ENCODE measurements around the gene SEMA4A.
"Not testable (repeated sequence)": the region's sequence is repeated elsewhere in the genome, so short reads cannot be mapped to it uniquely, and the experiment has no call there.

SEMA4A gene

DNA sequence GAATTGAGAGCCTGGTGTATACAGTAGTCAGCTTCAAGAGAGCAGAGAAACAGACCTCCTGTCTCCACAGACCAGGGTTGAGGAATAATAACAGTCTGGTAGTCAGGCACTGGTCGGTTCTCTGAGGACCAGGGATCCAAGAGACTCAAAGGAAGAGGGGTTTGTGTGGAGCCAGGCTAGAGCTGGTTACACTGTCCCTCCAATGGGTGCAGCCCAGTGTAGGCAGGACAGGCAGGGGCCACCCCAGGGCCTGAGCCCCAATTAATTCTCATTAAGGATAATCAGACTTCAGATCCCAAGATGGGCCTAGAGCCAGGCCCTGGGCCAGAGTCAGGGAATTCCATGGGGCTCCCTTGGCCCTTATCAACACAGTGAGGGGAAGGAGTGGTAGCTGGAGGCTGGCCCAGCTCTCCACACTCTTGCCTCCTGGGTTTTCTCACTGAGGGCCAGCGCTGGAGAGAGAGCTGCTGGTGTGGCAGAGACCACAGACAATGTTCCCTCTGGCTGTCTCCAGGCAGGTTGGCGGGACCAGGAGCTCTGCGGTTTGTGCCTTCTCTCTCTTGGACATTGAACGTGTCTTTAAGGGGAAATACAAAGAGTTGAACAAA lies 9.1 kb downstream of the SEMA4A start:
- no peak for TF ChIP-seq JUND (IDR thresholded peaks at IDR 0.05; ENCODE audit: low read depth)
- in situ Hi-C loops (cut with HindIII; ENCODE audit: low pct_unique_long_range_greater_than_20kb, low sequenced_read_pairs): no loop called here
- no peak for DNase-seq (ENCODE audit: low read depth in 1 of 2, low spot score in 1 of 2)

GRCh38 chr1:156163712-156164111 lies 10.3 kb downstream of the SEMA4A start:
- DNase-seq (ENCODE audit: low read depth in 1 of 2, low spot score in 1 of 2): no peak
- in situ Hi-C loops (cut with HindIII; ENCODE audit: low pct_unique_long_range_greater_than_20kb, low sequenced_read_pairs): no loop called here
- no peak for TF ChIP-seq JUND (IDR thresholded peaks at IDR 0.05; ENCODE audit: low read depth)

- in situ Hi-C loops (cut with HindIII; ENCODE audit: low pct_unique_long_range_greater_than_20kb, low sequenced_read_pairs): no loop called here
- no peak for DNase-seq (ENCODE audit: low read depth in 1 of 2, low spot score in 1 of 2)
- TF ChIP-seq JUND (IDR thresholded peaks at IDR 0.05; ENCODE audit: low read depth): no peak
Observed at GRCh38 chr1:156164125-156164831, 10.9 kb downstream of the SEMA4A start.

DNA sequence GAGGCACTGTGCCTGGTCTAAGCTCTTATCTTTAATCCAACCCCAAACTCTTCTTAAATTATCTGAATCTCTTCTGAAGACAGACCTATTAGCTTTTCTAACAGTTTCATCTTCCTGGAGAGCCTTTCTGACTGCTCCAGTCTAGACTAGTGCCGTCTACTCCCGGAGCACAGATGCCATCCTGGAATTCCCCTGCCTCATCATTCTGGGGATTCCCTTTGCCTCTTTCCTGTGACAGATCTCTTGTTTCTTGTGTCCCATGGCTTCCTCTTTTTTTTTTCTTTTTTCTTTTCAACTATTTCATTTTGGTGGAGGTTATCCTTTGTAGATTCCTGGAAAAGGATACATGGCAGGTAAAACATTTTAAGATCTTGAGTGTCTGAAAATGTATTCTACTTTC lies 11.7 kb downstream of the SEMA4A start:
- in situ Hi-C loops (cut with HindIII; ENCODE audit: low pct_unique_long_range_greater_than_20kb, low sequenced_read_pairs): no loop called here
- no peak for TF ChIP-seq JUND (IDR thresholded peaks at IDR 0.05; ENCODE audit: low read depth)
- DNase-seq (ENCODE audit: low read depth in 1 of 2, low spot score in 1 of 2): no peak

DNA sequence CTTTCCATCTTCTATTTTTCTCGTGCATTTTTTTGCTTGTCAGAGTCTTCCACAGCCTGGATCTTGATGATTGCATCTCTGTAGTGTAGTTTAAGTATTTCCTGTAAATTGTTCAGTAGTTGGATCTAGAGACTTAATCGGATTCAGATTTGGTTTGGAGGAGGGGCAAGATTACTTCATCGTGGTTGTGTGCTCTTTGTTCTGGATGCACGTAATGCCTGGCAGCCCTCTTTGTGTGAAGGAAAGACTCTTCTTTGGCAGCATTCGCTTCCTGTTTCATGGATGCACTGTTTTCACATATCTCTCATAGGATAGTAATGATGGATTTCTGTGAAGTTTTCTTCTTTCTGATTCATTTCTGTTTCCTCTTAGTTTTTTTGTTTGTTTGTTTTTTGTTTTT lies 14.2 kb downstream of the SEMA4A start:
- DNase-seq (ENCODE audit: low read depth in 1 of 2, low spot score in 1 of 2): no peak
- TF ChIP-seq JUND (IDR thresholded peaks at IDR 0.05; ENCODE audit: low read depth): no peak
- in situ Hi-C loops (cut with HindIII; ENCODE audit: low pct_unique_long_range_greater_than_20kb, low sequenced_read_pairs): no loop called here

GRCh38 chr1:156172696-156173470 lies 19.5 kb downstream of the SEMA4A start:
- no peak for TF ChIP-seq JUND (IDR thresholded peaks at IDR 0.05; ENCODE audit: low read depth)
- no peak for DNase-seq (ENCODE audit: low read depth in 1 of 2, low spot score in 1 of 2)
- in situ Hi-C loops (cut with HindIII; ENCODE audit: low pct_unique_long_range_greater_than_20kb, low sequenced_read_pairs): no loop called here

DNA sequence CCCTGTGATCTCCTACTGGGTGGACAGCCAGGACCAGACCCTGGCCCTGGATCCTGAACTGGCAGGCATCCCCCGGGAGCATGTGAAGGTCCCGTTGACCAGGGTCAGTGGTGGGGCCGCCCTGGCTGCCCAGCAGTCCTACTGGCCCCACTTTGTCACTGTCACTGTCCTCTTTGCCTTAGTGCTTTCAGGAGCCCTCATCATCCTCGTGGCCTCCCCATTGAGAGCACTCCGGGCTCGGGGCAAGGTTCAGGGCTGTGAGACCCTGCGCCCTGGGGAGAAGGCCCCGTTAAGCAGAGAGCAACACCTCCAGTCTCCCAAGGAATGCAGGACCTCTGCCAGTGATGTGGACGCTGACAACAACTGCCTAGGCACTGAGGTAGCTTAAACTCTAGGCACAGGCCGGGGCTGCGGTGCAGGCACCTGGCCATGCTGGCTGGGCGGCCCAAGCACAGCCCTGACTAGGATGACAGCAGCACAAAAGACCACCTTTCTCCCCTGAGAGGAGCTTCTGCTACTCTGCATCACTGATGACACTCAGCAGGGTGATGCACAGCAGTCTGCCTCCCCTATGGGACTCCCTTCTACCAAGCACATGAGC lies 23.3 kb downstream of the SEMA4A start:
- in situ Hi-C loops (cut with HindIII; ENCODE audit: low pct_unique_long_range_greater_than_20kb, low sequenced_read_pairs): no loop called here
- TF ChIP-seq JUND (IDR thresholded peaks at IDR 0.05; ENCODE audit: low read depth): no peak
- no peak for DNase-seq (ENCODE audit: low read depth in 1 of 2, low spot score in 1 of 2)

DNA sequence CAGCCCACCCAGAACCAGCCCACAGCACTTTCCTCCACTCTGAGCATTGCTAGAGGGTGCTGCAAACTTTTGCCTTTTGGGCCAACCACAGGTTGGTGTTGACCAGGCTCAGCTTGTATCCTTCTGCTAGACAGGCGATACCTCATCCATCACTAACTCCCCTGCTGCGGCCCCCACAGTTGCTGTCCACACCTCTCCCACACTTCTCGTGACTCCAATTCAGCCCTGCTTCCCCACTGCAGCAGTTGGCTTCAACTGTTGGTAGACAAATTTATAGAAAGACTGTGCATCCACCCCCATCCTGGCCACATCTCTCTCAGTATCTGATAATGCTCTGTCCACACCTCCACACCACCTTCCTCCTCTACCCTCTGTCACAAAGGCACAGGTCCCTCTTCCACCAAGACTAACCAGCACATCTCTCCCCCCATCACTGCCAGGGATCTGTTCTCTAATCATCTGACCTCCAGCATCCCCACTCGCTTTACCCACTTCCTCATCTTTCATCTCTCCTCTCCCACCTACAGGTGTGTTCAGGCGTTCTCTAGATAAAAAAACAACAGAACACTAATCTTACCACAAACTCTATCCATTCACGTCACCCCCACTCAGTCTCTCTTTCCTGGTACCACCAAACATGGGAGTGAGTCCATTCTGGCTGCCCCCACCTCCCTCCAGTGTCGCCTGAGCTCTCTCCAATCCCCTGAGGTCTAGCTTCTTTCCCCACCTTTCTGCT lies 24.7 kb downstream of the SEMA4A start:
- DNase-seq (ENCODE audit: low read depth in 1 of 2, low spot score in 1 of 2): no peak
- TF ChIP-seq JUND (IDR thresholded peaks at IDR 0.05; ENCODE audit: low read depth): no peak
- in situ Hi-C loops (cut with HindIII; ENCODE audit: low pct_unique_long_range_greater_than_20kb, low sequenced_read_pairs): no loop called here

DNA sequence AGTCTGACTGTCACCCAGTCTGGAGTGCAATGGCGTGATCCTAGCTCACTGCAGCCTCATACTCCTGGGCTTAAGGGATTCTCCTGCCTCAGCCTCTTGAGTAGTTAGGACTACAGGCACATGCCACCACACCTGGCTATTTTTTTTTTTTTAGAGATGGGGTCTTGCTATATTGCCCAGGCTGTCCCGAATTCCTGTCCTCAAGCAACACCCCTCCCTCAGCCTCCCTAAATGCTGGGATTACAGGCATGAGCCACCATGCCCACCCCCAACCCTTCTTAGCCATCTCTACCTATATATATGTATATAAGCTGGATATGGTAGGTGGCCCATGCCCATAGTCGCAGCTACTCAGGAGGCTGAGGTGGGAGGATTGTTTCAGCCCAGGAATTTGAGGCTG lies 27.1 kb downstream of the SEMA4A start:
- in situ Hi-C loops (cut with HindIII; ENCODE audit: low pct_unique_long_range_greater_than_20kb, low sequenced_read_pairs): no loop called here
- TF ChIP-seq JUND (IDR thresholded peaks at IDR 0.05; ENCODE audit: low read depth): no peak
- DNase-seq (ENCODE audit: low read depth in 1 of 2, low spot score in 1 of 2): no peak

- in situ Hi-C loops (cut with HindIII; ENCODE audit: low pct_unique_long_range_greater_than_20kb, low sequenced_read_pairs); DNase-seq (ENCODE audit: low read depth in 1 of 2, low spot score in 1 of 2): not testable (repeated sequence)
Observed at GRCh38 chr1:156181391-156181924, 28.1 kb downstream of the SEMA4A start.

DNA sequence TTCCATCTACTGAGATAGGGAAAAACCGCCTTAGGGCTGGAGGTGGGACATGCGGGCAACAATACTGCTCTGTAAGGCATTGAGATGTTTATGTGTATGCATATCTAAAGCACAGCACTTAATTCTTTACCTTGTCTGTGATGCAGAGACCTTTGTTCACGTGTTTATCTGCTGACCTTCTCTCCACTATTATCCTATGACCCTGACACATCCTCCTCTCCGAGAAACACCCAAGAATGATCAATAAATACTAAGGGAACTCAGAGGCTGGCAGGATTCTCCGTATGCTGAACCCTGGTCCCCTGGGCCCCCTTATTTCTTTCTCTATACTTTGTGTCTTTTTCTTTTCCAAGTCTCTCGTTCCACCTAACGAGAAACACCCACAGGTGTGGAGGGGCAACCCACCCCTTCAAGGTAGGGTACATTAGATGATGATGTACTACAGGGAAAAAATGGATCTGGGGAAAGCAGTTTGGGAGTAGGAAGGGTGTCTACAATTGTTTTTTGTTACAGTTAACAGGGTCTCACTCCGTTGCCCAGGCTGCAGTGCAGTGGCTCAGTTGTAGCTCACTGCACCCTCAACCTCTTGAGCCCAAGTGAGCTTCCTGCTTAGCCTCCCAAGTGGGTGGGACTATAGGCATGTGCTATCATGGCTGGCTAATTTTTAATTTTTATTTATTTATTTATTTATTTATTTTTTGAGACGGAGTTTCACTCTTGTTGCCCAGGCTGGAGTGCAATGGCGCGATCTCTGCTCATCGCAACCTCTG lies 28.8 kb downstream of the SEMA4A start:
- in situ Hi-C loops (cut with HindIII; ENCODE audit: low pct_unique_long_range_greater_than_20kb, low sequenced_read_pairs); DNase-seq (ENCODE audit: low read depth in 1 of 2, low spot score in 1 of 2): not testable (repeated sequence)

DNA sequence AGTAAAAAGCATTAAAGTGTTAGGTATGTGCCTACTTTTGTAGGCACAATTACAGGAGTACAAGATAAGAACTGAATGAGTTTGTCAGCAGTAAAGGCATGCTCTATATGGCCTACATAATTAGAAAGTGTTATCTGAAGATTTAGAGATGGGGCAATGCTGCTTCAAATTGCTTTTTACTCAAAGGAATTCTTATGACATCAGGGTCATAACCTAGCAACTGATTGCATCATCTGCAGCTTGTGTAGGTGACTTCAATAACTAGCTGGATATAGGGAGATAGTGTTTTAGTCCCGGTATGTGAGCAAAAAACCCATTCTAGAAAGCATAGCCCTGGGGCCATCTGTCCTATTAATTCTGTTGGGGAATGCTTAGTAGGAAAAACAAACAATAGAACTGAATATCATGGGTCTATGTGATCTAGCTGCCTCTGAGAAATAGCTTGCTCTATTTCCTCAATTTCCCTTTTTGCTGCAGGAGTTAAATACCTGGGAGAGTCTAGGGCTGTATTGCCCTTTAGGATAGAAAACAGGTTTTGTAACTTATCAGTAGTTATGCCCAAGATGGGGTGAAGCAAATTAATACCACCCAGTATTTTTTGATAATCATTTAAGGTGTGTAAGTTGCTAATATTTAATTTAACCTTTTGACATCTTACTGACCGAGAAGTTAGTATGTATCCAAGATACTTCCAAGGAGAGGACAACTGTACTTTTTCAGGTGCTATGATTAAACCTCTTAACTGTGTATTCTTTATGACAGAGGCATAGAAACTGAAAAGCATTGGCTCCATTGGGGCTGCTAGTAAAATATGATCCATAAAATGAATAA lies 33.2 kb downstream of the SEMA4A start:
- DNase-seq (ENCODE audit: low read depth in 1 of 2, low spot score in 1 of 2); in situ Hi-C loops (cut with HindIII; ENCODE audit: low pct_unique_long_range_greater_than_20kb, low sequenced_read_pairs): not testable (repeated sequence)

- DNase-seq (ENCODE audit: low read depth in 1 of 2, low spot score in 1 of 2); in situ Hi-C loops (cut with HindIII; ENCODE audit: low pct_unique_long_range_greater_than_20kb, low sequenced_read_pairs): not testable (repeated sequence)
Observed at GRCh38 chr1:156190265-156190664, 36.9 kb downstream of the SEMA4A start.
